A549 (cell line): ENCODE results near the gene PTPRE.

Experiments
- CHD2 ChIP-seq: fragments of 150-350 bp; IDR thresholded peaks from 2 replicates; pipeline ENCODE4 v1.6.1; 2014; ENCODE audit warnings: low read length; ENCODE audit not compliant: partially characterized antibody
- TF ChIP-seq, protein P1 (sequence below): fragments of >200 bp; sonication (Bioruptor Twin); formaldehyde crosslinking; IDR thresholded peaks from 3 replicates; pipeline ENCODE4 v1.5.1; 2016

DNA sequence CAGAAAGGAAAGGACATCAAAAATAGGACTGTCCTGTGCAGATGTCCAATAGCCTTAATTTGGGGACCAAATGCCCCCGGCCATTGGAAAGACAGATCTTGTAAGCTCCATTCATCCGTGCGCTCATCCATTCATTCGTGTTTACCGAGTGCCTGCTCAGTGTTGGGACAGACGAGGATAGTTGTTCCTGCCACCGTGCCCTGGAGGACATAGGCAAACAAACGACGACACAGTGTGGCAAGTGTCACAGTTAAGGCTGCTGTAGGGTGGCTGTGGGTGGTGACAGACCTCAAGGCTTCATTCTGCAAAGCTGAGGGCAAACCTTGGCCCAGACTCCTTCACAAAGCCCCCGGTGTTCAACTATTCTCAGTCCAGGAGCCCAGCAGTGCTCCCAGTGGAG is 191.7 kb downstream of the PTPRE start:
- TF ChIP-seq CHD2, result no peak
- TF ChIP-seq, protein P1, sequence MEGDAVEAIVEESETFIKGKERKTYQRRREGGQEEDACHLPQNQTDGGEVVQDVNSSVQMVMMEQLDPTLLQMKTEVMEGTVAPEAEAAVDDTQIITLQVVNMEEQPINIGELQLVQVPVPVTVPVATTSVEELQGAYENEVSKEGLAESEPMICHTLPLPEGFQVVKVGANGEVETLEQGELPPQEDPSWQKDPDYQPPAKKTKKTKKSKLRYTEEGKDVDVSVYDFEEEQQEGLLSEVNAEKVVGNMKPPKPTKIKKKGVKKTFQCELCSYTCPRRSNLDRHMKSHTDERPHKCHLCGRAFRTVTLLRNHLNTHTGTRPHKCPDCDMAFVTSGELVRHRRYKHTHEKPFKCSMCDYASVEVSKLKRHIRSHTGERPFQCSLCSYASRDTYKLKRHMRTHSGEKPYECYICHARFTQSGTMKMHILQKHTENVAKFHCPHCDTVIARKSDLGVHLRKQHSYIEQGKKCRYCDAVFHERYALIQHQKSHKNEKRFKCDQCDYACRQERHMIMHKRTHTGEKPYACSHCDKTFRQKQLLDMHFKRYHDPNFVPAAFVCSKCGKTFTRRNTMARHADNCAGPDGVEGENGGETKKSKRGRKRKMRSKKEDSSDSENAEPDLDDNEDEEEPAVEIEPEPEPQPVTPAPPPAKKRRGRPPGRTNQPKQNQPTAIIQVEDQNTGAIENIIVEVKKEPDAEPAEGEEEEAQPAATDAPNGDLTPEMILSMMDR, result no peak
